Activated gamma-delta T cell treated with Interleukin-2 at 50 U/mL for 16 hours (primary cell): ENCODE results near the gene KRTAP25-1.

Experiments used
- DNase-seq: peaks from one replicate; pipeline ENCODE4 v3.0.0-alpha.2; 2020

The KRTAP25-1 gene

GRCh38 chr21:30289215-30289614, at the start of gene KRTAP25-1:
KRTAP25-1 (minus strand) TSS chr21:30289514; CDS start chr21:30289490, 24 bp downstream.
- DNase-seq, result no peak

GRCh38 chr21:30338717-30339116, 49.4 kb upstream of the KRTAP25-1 start:
- no peak for DNase-seq

GRCh38 chr21:30337772-30338171, 48.5 kb upstream of the KRTAP25-1 start:
- no peak for DNase-seq

- DNase-seq, result no peak
Observed at GRCh38 chr21:30337276-30337744, 48.0 kb upstream of the KRTAP25-1 start, which contains the start of gene KRTAP27-1. KRTAP27-1 (minus strand) TSS chr21:30337694; CDS start chr21:30337668, 26 bp downstream.

GRCh38 chr21:30336596-30336995, 47.3 kb upstream of the KRTAP25-1 start:
- DNase-seq, result no peak

- DNase-seq, result no peak
Observed at GRCh38 chr21:30333736-30334135, 44.4 kb upstream of the KRTAP25-1 start.

- DNase-seq, result no peak
Observed at GRCh38 chr21:30332681-30333080, 43.4 kb upstream of the KRTAP25-1 start.

GRCh38 chr21:30329203-30329875, 40.0 kb upstream of the KRTAP25-1 start:
- no peak for DNase-seq

GRCh38 chr21:30326390-30326789, 37.1 kb upstream of the KRTAP25-1 start:
- DNase-seq, result no peak

- DNase-seq, result no peak
Observed at GRCh38 chr21:30320215-30320614, 30.9 kb upstream of the KRTAP25-1 start, which contains the start of gene KRTAP26-1. KRTAP26-1 (minus strand) TSS chr21:30320315; CDS start chr21:30320035, 280 bp downstream.

- no peak for DNase-seq
Observed at GRCh38 chr21:30315701-30316100, 26.4 kb upstream of the KRTAP25-1 start.

GRCh38 chr21:30306884-30307283, 17.6 kb upstream of the KRTAP25-1 start:
- no peak for DNase-seq

GRCh38 chr21:30305136-30305535, 15.8 kb upstream of the KRTAP25-1 start:
- no peak for DNase-seq

GRCh38 chr21:30282850-30283249, 6.5 kb downstream of the KRTAP25-1 start, which contains the start of gene KRTAP24-1:
KRTAP24-1 (minus strand) TSS chr21:30282950; CDS start chr21:30282932, 18 bp downstream.
- DNase-seq, result no peak

- DNase-seq, result no peak
Observed at GRCh38 chr21:30271611-30272010, 17.7 kb downstream of the KRTAP25-1 start.

GRCh38 chr21:30271156-30271555, 18.2 kb downstream of the KRTAP25-1 start:
- DNase-seq, result no peak

GRCh38 chr21:30269803-30270530, 19.3 kb downstream of the KRTAP25-1 start:
- no peak for DNase-seq

- DNase-seq, result no peak
Observed at GRCh38 chr21:30268608-30269197, 20.6 kb downstream of the KRTAP25-1 start.

GRCh38 chr21:30257773-30258172, 31.5 kb downstream of the KRTAP25-1 start:
- DNase-seq, result no peak

GRCh38 chr21:30256100-30256499, 33.2 kb downstream of the KRTAP25-1 start:
- no peak for DNase-seq

GRCh38 chr21:30255679-30256078, 33.6 kb downstream of the KRTAP25-1 start:
- DNase-seq, result no peak

- DNase-seq, result no peak
Observed at GRCh38 chr21:30251781-30252180, 37.5 kb downstream of the KRTAP25-1 start.

GRCh38 chr21:30249936-30250335, 39.4 kb downstream of the KRTAP25-1 start:
- DNase-seq, result no peak

GRCh38 chr21:30248844-30249243, 40.5 kb downstream of the KRTAP25-1 start:
- DNase-seq, result no peak
